Large intestine (tissue), 3 donors: Measurements from ENCODE around the gene NCAM1. TPM values are rescaled to one million over a fixed set of nuclear protein-coding genes. Genes with fewer than 3 reads are reported as not detected.
A peak's percentile ranks its signal among the peaks of the same experiment; 100 is the strongest.
"Not testable (repeated sequence)": the region's sequence is repeated elsewhere in the genome, so short reads cannot be mapped to it uniquely, and the experiment has no call there.

Experiments used
- DNase-seq, 2 donors: peaks; one replicate each; pipeline versions ENCODE4 v3.0.0 to v3.0.0-alpha.2; 2013
- H3K27ac ChIP-seq: one replicate; pipeline ENCODE4 v1.5.1; 2013; ENCODE audit warnings: low read length
- H3K27me3 ChIP-seq: 2 replicates; pipeline ENCODE4 v1.6.1; 2013; ENCODE audit warnings: low read length; ENCODE audit not compliant: control insufficient read depth, insufficient read depth
- H3K36me3 ChIP-seq: 2 replicates; pipeline ENCODE4 v1.6.1; 2013; ENCODE audit warnings: low read length; ENCODE audit not compliant: control insufficient read depth, insufficient read depth
- H3K4me1 ChIP-seq: one replicate; pipeline ENCODE4 v1.6.1; 2013; ENCODE audit warnings: low read length; ENCODE audit not compliant: control insufficient read depth, insufficient read depth
- H3K4me3 ChIP-seq: one replicate; pipeline ENCODE4 v1.5.1; 2013; ENCODE audit warnings: low read length
- H3K9me3 ChIP-seq: one replicate; pipeline ENCODE4 v1.6.1; 2013; ENCODE audit warnings: mild to moderate bottlenecking, low read depth, low read length, moderate library complexity; ENCODE audit not compliant: control insufficient read depth
- WGBS: methylation state at CpG from one replicate; pipeline ENCODE4 v1.1.5; 2013; ENCODE audit warnings: low lambda C conversion rate; ENCODE audit not compliant: insufficient coverage; 5-methylcytosine and 5-hydroxymethylcytosine counted together
- polyA plus RNA-seq: library from polyadenylated mRNA; unstranded; fragments of 120-200 nt; gene quantifications from one replicate; pipeline ENCODE4 v1.2.1, GENCODE V29; 2013

Gene NCAM1
- polyA plus RNA-seq, 1 donor, result 63.0 TPM

GRCh38 chr11:113289431-113290187 is 328.4 kb downstream of the NCAM1 start:
- Histone ChIP-seq H3K9me3 (no peaks in the 10 kb centered on the region), H3K36me3 (no peaks in the 10 kb centered on the region), H3K27ac (no peak overlapping the region), H3K4me3 (no peak overlapping the region), H3K27me3 (no peaks in the 10 kb centered on the region), H3K4me1 (peaks cover 6% of the 10 kb centered on the region)
- WGBS, result 100% methylated on average over 1 of the region's 10 CpGs
- DNase-seq, result peak; percentile 45 to 49

- Histone ChIP-seq H3K36me3 (no peaks in the 10 kb centered on the region), H3K4me1 (no peaks in the 10 kb centered on the region)
- 50% methylated on average over 3 of the region's 5 CpGs for WGBS
Measured at GRCh38 chr11:113293936-113294335, 332.7 kb downstream of the NCAM1 start.

GRCh38 chr11:113295993-113296392 is 334.8 kb downstream of the NCAM1 start:
- Histone ChIP-seq H3K4me1 (no peaks in the 10 kb centered on the region), H3K36me3 (no peaks in the 10 kb centered on the region), H3K9me3 (no peaks in the 10 kb centered on the region), H3K27me3 (no peaks in the 10 kb centered on the region), H3K4me3 (no peak overlapping the region), H3K27ac (no peak overlapping the region)
- DNase-seq, result no peak
- 100% methylated on average over 1 of the region's 7 CpGs for WGBS

More at GRCh38 chr11:113293936-113294335, 332.7 kb downstream of the NCAM1 start:
- DNase-seq, result no peak
- H3K9me3 ChIP-seq, result no peaks in the 10 kb centered on the region
- no peaks in the 10 kb centered on the region for H3K27me3 ChIP-seq
- H3K4me3 ChIP-seq, result no peak overlapping the region
- H3K27ac ChIP-seq, result no peak overlapping the region

GRCh38 chr11:113296447-113297205 is 335.4 kb downstream of the NCAM1 start:
- no peaks in the 10 kb centered on the region for H3K9me3 ChIP-seq
- no peak overlapping the region for H3K27ac ChIP-seq
- no peaks in the 10 kb centered on the region for H3K36me3 ChIP-seq
- no CpG with 5 or more reads among the region's 2 CpGs for WGBS
- H3K4me1 ChIP-seq, result no peaks in the 10 kb centered on the region
- H3K4me3 ChIP-seq, result no peak overlapping the region
- no peak for DNase-seq
- H3K27me3 ChIP-seq, result no peaks in the 10 kb centered on the region

- not testable (repeated sequence) for DNase-seq, H3K27me3 ChIP-seq, H3K27ac ChIP-seq, H3K36me3 ChIP-seq, H3K4me1 ChIP-seq, H3K9me3 ChIP-seq, H3K4me3 ChIP-seq
- WGBS, result 75% methylated on average over 2 of the region's 3 CpGs
Measured at GRCh38 chr11:113298496-113298895, 337.3 kb downstream of the NCAM1 start.

GRCh38 chr11:113304916-113305315 is 343.7 kb downstream of the NCAM1 start:
- no peaks in the 10 kb centered on the region for H3K36me3 ChIP-seq
- H3K27ac ChIP-seq, result no peak overlapping the region
- H3K4me3 ChIP-seq, result no peak overlapping the region
- H3K9me3 ChIP-seq, result no peaks in the 10 kb centered on the region
- DNase-seq, result no peak
- H3K4me1 ChIP-seq, result no peaks in the 10 kb centered on the region
- H3K27me3 ChIP-seq, result no peaks in the 10 kb centered on the region

GRCh38 chr11:113305440-113306336 is 344.5 kb downstream of the NCAM1 start:
- Histone ChIP-seq H3K4me3 (no peak overlapping the region), H3K4me1 (no peaks in the 10 kb centered on the region), H3K9me3 (no peaks in the 10 kb centered on the region), H3K27ac (no peak overlapping the region), H3K36me3 (no peaks in the 10 kb centered on the region), H3K27me3 (no peaks in the 10 kb centered on the region)
- WGBS, result 83% methylated on average over 1 of the region's 12 CpGs
- DNase-seq, result peak; percentile 38 to 59

- Histone ChIP-seq H3K4me3 (no peak overlapping the region), H3K9me3 (no peaks in the 10 kb centered on the region), H3K27ac (no peak overlapping the region), H3K36me3 (no peaks in the 10 kb centered on the region), H3K27me3 (no peaks in the 10 kb centered on the region), H3K4me1 (no peaks in the 10 kb centered on the region)
- no peak for DNase-seq
- WGBS, result 72% methylated on average over 2 of the region's 2 CpGs
Measured at GRCh38 chr11:113308601-113309000, 347.4 kb downstream of the NCAM1 start.

GRCh38 chr11:113311536-113311935 is 350.3 kb downstream of the NCAM1 start:
- no peak overlapping the region for H3K4me3 ChIP-seq
- DNase-seq, result no peak
- H3K4me1 ChIP-seq, result peaks cover 9% of the 10 kb centered on the region
- H3K27me3 ChIP-seq, result no peaks in the 10 kb centered on the region
- no CpG with 5 or more reads among the region's 1 CpG for WGBS
- no peaks in the 10 kb centered on the region for H3K36me3 ChIP-seq
- no peak overlapping the region for H3K27ac ChIP-seq
- H3K9me3 ChIP-seq, result no peaks in the 10 kb centered on the region

GRCh38 chr11:113313601-113314000 is 352.4 kb downstream of the NCAM1 start:
- peaks cover 2% of the 10 kb centered on the region for H3K36me3 ChIP-seq
- 100% methylated on average over 1 of the region's 3 CpGs for WGBS
- no peaks in the 10 kb centered on the region for H3K9me3 ChIP-seq
- H3K4me3 ChIP-seq, result no peak overlapping the region
- no peak for DNase-seq
- H3K27ac ChIP-seq, result no peak overlapping the region
- no peaks in the 10 kb centered on the region for H3K27me3 ChIP-seq
- H3K4me1 ChIP-seq, result peaks cover 9% of the 10 kb centered on the region
